Measurements from ENCODE around the gene IRGC. TPM values are rescaled to one million over a fixed set of nuclear protein-coding genes. Genes with fewer than 3 reads are reported as not detected.

IRGC gene
- total and polyA plus RNA-seq, 9 of the 15 experiments (the other 6 are each of a cell fraction or from before 2014, with no cell fraction given) = not detected

- Histone ChIP-seq H2AFZ (ENCODE audit: low read depth, low read length) (no peak overlapping the region), H3K4me1 (replicated peaks in 1 of 2; ENCODE audit: control insufficient read depth in 2 of 2, insufficient read depth in 2 of 2, low read length in 2 of 2) (peaks cover 0 to 23% of the 10 kb centered on the region in 2 experiments; a peak in 2 of 5 replicates), H3K79me2 (ENCODE audit: control insufficient read depth, insufficient read depth, low read length) (no peaks in the 10 kb centered on the region), H3K9me3 (replicated peaks; ENCODE audit: control insufficient read depth, insufficient read depth, low read depth, low read length) (no peaks in the 10 kb centered on the region), H3K27me3 (ENCODE audit: control insufficient read depth in 2 of 2, insufficient read depth in 2 of 2, low read length in 2 of 2) (peaks cover 26 to 37% of the 10 kb centered on the region in 2 experiments; a peak in 4 of 5 replicates), H3K4me3 (no peak overlapping the region), H3K9me1 (ENCODE audit: control insufficient read depth, insufficient read depth, low read length) (no peaks in the 10 kb centered on the region), H3K36me3 (ENCODE audit: control insufficient read depth, insufficient read depth, low read length) (no peaks in the 10 kb centered on the region), H3K9ac (ENCODE audit: insufficient read depth in 1 of 2, low read depth in 2 of 2, low read length in 2 of 2) (no peak overlapping the region; a peak in 1 of 4 replicates), H4K20me1 (replicated peaks; ENCODE audit: control insufficient read depth, insufficient read depth, low read length) (no peaks in the 10 kb centered on the region), H3K27ac (ENCODE audit: extremely low read depth, low read depth, low read length) (no peak overlapping the region), H3K4me2 (ENCODE audit: insufficient read depth, low read length) (no peak overlapping the region)
- BruUV-seq (replicated peaks) = no TSS peak
- WGBS (ENCODE audit: insufficient coverage, low coverage, missing lambda C conversion rate) = 52% methylated on average over 22 of the region's 37 CpGs
- ATAC-seq (no peak), FAIRE-seq (no peak), DNase-seq (ENCODE audit: extremely low read depth in 1 of 4, low spot score in 3 of 4) (no peak)
- CTCF ChIA-PET (ENCODE audit: low intra/inter-chr PET ratio) = no interaction called here
- POLR2A ChIA-PET = interaction anchor here (0.6 to 0.7 kb wide), 2 partner anchors 159 to 164 kb away, joined by 3 read pairs; no protein-coding TSS in a partner anchor
- intact Hi-C loops (cut with micrococcal nuclease) = no loop called here
- TF ChIP-seq RBM39 (optimal IDR thresholded peaks at IDR 0.05; ENCODE audit: low read depth, low read length) (no peak), NFYB (IDR thresholded peaks at IDR 0.05; ENCODE audit: extremely low read depth, insufficient read length) (no peak), UBTF (IDR thresholded peaks at IDR 0.05; ENCODE audit: borderline replicate concordance in 1 of 2, low read depth in 2 of 2, low read length in 2 of 2) (no peak), EGR1 (conservative IDR thresholded peaks at IDR 0.05) (no peak), SIX5 (IDR thresholded peaks at IDR 0.05; ENCODE audit: borderline replicate concordance in 1 of 2, insufficient read depth in 1 of 2, low read depth in 1 of 2, low read length in 2 of 2) (no peak), SP1 (CRISPR knock-in tag; IDR thresholded peaks at IDR 0.05) (no peak), BCLAF1 (IDR thresholded peaks at IDR 0.05; ENCODE audit: borderline replicate concordance in 1 of 2, control insufficient read depth in 1 of 2, low read depth in 2 of 2, low read length in 1 of 2) (no peak), SAFB (IDR thresholded peaks at IDR 0.05; ENCODE audit: borderline replicate concordance, low read depth, low read length) (no peak)
- in situ Hi-C loops (cut with MboI) = no loop called here
These were observed 3.5 kb downstream of the IRGC start for GRCh38 chr19:43719378-43719868.

Measured in K562 (cell line).